ENCODE measurements around the gene METTL1. TPM values are rescaled to one million over a fixed set of nuclear protein-coding genes. Genes with fewer than 3 reads are reported as not detected.

Gene METTL1
- total and polyA plus RNA-seq, 9 of the 15 experiments (the other 6 are each of a cell fraction or from before 2014, with no cell fraction given): 12.6 to 65.9 (median 39.2) TPM

- no peak for TF ChIP-seq TCF7L2 (IDR thresholded peaks at IDR 0.05; ENCODE audit: low read depth, low read length)
- TF ChIP-seq SIRT6 (IDR thresholded peaks at IDR 0.05; ENCODE audit: low read depth, low read length): no peak
- TF ChIP-seq HDAC2 (IDR thresholded peaks at IDR 0.05): peak; percentile 79; the same call in 1 of the 2 replicates
- no peak for TF ChIP-seq SMARCC2 (IDR thresholded peaks at IDR 0.05; ENCODE audit: low read depth)
- TF ChIP-seq ZC3H4 (CRISPR knock-in tag; IDR thresholded peaks at IDR 0.05; ENCODE audit: borderline replicate concordance): no peak
- no peak for TF ChIP-seq ARNT (IDR thresholded peaks at IDR 0.05)
- TF ChIP-seq YY1 (IDR thresholded peaks at IDR 0.05; ENCODE audit: borderline replicate concordance in 1 of 3, control insufficient read depth in 1 of 3, extremely low read depth in 1 of 3, insufficient read depth in 3 of 3, insufficient read length in 1 of 3, insufficient replicate concordance in 2 of 3, low read depth in 1 of 3, low read length in 2 of 3): no peak
- 0 out of 3 replicates have a peak, but pooled peaks of 1 of the 2 experiments have one; percentile 44 for TF ChIP-seq CBX3 (IDR thresholded peaks at IDR 0.05; ENCODE audit: borderline replicate concordance in 1 of 2, low read length in 2 of 2)
- no peak for TF ChIP-seq NCOA4 (IDR thresholded peaks at IDR 0.05; ENCODE audit: partially characterized antibody)
- TF ChIP-seq L3MBTL2 (IDR thresholded peaks at IDR 0.05): no peak
These were observed 27.6 kb downstream of the METTL1 start (continued) for GRCh38 chr12:57744194-57744776.

- H3K9me1 ChIP-seq (ENCODE audit: control insufficient read depth, insufficient read depth, low read length): no peaks in the 10 kb centered on the region
- peak overlapping the region; percentile 84 for H3K27ac ChIP-seq (ENCODE audit: extremely low read depth, low read depth, low read length)
- H3K4me2 ChIP-seq (ENCODE audit: insufficient read depth, low read length): peak overlapping the region; percentile 88
- peaks cover 8% of the 10 kb centered on the region; the same call in 1 of the 3 replicates for H3K79me2 ChIP-seq (ENCODE audit: control insufficient read depth, insufficient read depth, low read length)
- POLR2A ChIA-PET: interaction anchor here (1.0 to 2.5 kb wide), 3 partner anchors 8 to 223 kb away, joined by 4 to 15 read pairs (median 6); partner anchors contain the start of gene DDIT3
- in situ Hi-C loops (cut with MboI) (loop anchor here (10.0 kb wide), 1 partner anchor 429 kb away; no protein-coding TSS in a partner anchor), intact Hi-C loops (cut with micrococcal nuclease) (no loop called here)
- CTCF ChIA-PET (ENCODE audit: low intra/inter-chr PET ratio): no interaction called here
- no peak for ATAC-seq
- WGBS (ENCODE audit: insufficient coverage, low coverage, missing lambda C conversion rate): 67% methylated on average over 2 of the region's 2 CpGs
- H3K4me3 ChIP-seq: no peak overlapping the region; the same call in 1 of the 2 replicates
- peaks cover 0 to 12% of the 10 kb centered on the region in 2 experiments; a peak in 2 of 5 replicates for H3K27me3 ChIP-seq (ENCODE audit: control insufficient read depth in 2 of 2, insufficient read depth in 2 of 2, low read length in 2 of 2)
- H4K20me1 ChIP-seq (replicated peaks; ENCODE audit: control insufficient read depth, insufficient read depth, low read length): no peaks in the 10 kb centered on the region
- FAIRE-seq: no peak
- peaks cover 29% of the 10 kb centered on the region for H3K36me3 ChIP-seq (ENCODE audit: control insufficient read depth, insufficient read depth, low read length)
- BruUV-seq (replicated peaks): no TSS peak
- peaks cover 7 to 13% of the 10 kb centered on the region in 2 experiments; a peak in 3 of 5 replicates for H3K4me1 ChIP-seq (replicated peaks in 1 of 2; ENCODE audit: control insufficient read depth in 2 of 2, insufficient read depth in 2 of 2, low read length in 2 of 2)
- peak overlapping the region in 1 of 2 experiments; percentile 88; a peak in 2 of 4 replicates for H3K9ac ChIP-seq (ENCODE audit: insufficient read depth in 1 of 2, low read depth in 2 of 2, low read length in 2 of 2)
- TF ChIP-seq RHOXF2B (CRISPR knock-in tag; conservative IDR thresholded peaks at IDR 0.05): no peak
- no peak for TF ChIP-seq HINFP (tag; conservative IDR thresholded peaks at IDR 0.05; ENCODE audit: low read depth)
- TF ChIP-seq ZBTB9 (CRISPR knock-in tag; IDR thresholded peaks at IDR 0.05): no peak
- TF ChIP-seq GTF2A2 (tag; IDR thresholded peaks at IDR 0.05): no peak
- no peak for TF ChIP-seq DLX4 (CRISPR knock-in tag; IDR thresholded peaks at IDR 0.05)
- no peak for TF ChIP-seq U2AF2 (optimal IDR thresholded peaks at IDR 0.05; ENCODE audit: low read depth, low read length)
- peak overlapping the region; percentile 90 for H2AFZ ChIP-seq (ENCODE audit: low read depth, low read length)
- DNase-seq (ENCODE audit: extremely low read depth in 1 of 4, low spot score in 3 of 4): no peak
- H3K9me3 ChIP-seq (replicated peaks; ENCODE audit: control insufficient read depth, insufficient read depth, low read depth, low read length): no peaks in the 10 kb centered on the region
These were observed 28.1 kb downstream of the METTL1 start for GRCh38 chr12:57743769-57744168.

Measured in K562 (cell line).